OCI-LY1 (cell line): ENCODE results near the gene PSD.

Experiments
- H2AFZ ChIP-seq: fragments of 200-600 bp; sonication (generic), shearing (Covaris generic); 2 replicates; pipeline ENCODE4 v1.6.0; 2014; ENCODE audit warnings: antibody characterized with exemption, mild to moderate bottlenecking, low read length
- H3F3A ChIP-seq: fragments of 200-600 bp; sonication (generic), shearing (Covaris generic); 2 replicates; pipeline ENCODE4 v1.6.0; 2014; ENCODE audit warnings: mild to moderate bottlenecking, antibody characterized with exemption, low read length, moderate library complexity; ENCODE audit not compliant: insufficient read depth
- H3K27ac ChIP-seq: fragments of 200-600 bp; sonication (generic); 2 replicates; pipeline ENCODE4 v1.5.1; 2014; ENCODE audit warnings: low read length, mixed run types, mild to moderate bottlenecking, low read depth; ENCODE audit not compliant: poor library complexity, severe bottlenecking
- H3K27me3 ChIP-seq: fragments of 200-600 bp; sonication (generic); 2 replicates; pipeline ENCODE4 v1.6.0; 2014; ENCODE audit warnings: antibody characterized with exemption, mild to moderate bottlenecking, low read length, moderate library complexity; ENCODE audit not compliant: insufficient read depth
- H3K36me3 ChIP-seq: fragments of 200-600 bp; sonication (generic); 2 replicates; pipeline ENCODE4 v1.6.1; 2014; ENCODE audit warnings: mild to moderate bottlenecking, antibody characterized with exemption, low read length, moderate library complexity, mixed read lengths; ENCODE audit not compliant: insufficient read depth
- H3K4me1 ChIP-seq: fragments of 200-600 bp; sonication (generic); 2 replicates; pipeline ENCODE4 v1.5.1; 2014; ENCODE audit warnings: mild to moderate bottlenecking, low read length, moderate library complexity; ENCODE audit not compliant: insufficient read depth, severe bottlenecking
- H3K4me2 ChIP-seq: fragments of 200-600 bp; sonication (generic), shearing (Covaris generic); 2 replicates; pipeline ENCODE4 v1.6.1; 2014; ENCODE audit warnings: low read length
- H3K4me3 ChIP-seq: fragments of 200-600 bp; sonication (generic); 2 replicates; pipeline ENCODE4 v1.5.1; 2014; ENCODE audit warnings: low read length, low read depth, mild to moderate bottlenecking, mixed read lengths; ENCODE audit not compliant: poor library complexity, severe bottlenecking
- H3K79me2 ChIP-seq: fragments of 200-600 bp; shearing (Covaris generic); 2 replicates; pipeline ENCODE4 v1.6.1; 2016; ENCODE audit warnings: mixed run types, low read length, mixed read lengths; ENCODE audit not compliant: insufficient read depth
- H3K9ac ChIP-seq: fragments of 200-600 bp; sonication (generic), shearing (Covaris generic); 2 replicates; pipeline ENCODE4 v1.6.1; 2014; ENCODE audit warnings: mild to moderate bottlenecking, low read length, mixed read lengths
- H3K9me2 ChIP-seq: fragments of 200-600 bp; sonication (generic), shearing (Covaris generic); 2 replicates; pipeline ENCODE4 v1.6.1; 2014; ENCODE audit warnings: low read depth, mild to moderate bottlenecking, low read length, mixed read lengths
- H3K9me3 ChIP-seq: fragments of 200-600 bp; shearing (Covaris generic); 2 replicates; pipeline ENCODE4 v1.6.1; 2014; ENCODE audit warnings: low read length, mixed read lengths
- H4K20me1 ChIP-seq: fragments of 200-600 bp; sonication (generic), shearing (Covaris generic); 2 replicates; pipeline ENCODE4 v1.6.0; 2016; ENCODE audit warnings: mild to moderate bottlenecking, low read length; ENCODE audit not compliant: insufficient read depth
- EZH2 ChIP-seq: fragments of 200-600 bp; sonication (generic), shearing (Covaris generic); IDR thresholded peaks from 2 replicates; pipeline ENCODE4 v1.8.0; 2017; ENCODE audit warnings: borderline replicate concordance, mixed run types, mild to moderate bottlenecking, antibody characterized with exemption, low read length, moderate library complexity, mixed read lengths
- TF ChIP-seq, protein P1 (sequence below): fragments of 200-600 bp; sonication (generic), shearing (Covaris generic); IDR thresholded peaks from 2 replicates; pipeline ENCODE4 v1.5.1; 2017; ENCODE audit warnings: mild to moderate bottlenecking, antibody characterized with exemption, low read length, moderate library complexity, mixed read lengths

Gene PSD

GRCh38 chr10:102407425-102408130 lies 11.0 kb downstream of the PSD start:
- H3K9ac ChIP-seq = no peak overlapping the region
- H4K20me1 ChIP-seq = no peaks in the 10 kb centered on the region
- TF ChIP-seq EZH2 = no peak
- TF ChIP-seq, protein P1, sequence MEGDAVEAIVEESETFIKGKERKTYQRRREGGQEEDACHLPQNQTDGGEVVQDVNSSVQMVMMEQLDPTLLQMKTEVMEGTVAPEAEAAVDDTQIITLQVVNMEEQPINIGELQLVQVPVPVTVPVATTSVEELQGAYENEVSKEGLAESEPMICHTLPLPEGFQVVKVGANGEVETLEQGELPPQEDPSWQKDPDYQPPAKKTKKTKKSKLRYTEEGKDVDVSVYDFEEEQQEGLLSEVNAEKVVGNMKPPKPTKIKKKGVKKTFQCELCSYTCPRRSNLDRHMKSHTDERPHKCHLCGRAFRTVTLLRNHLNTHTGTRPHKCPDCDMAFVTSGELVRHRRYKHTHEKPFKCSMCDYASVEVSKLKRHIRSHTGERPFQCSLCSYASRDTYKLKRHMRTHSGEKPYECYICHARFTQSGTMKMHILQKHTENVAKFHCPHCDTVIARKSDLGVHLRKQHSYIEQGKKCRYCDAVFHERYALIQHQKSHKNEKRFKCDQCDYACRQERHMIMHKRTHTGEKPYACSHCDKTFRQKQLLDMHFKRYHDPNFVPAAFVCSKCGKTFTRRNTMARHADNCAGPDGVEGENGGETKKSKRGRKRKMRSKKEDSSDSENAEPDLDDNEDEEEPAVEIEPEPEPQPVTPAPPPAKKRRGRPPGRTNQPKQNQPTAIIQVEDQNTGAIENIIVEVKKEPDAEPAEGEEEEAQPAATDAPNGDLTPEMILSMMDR = no peak
- no peaks in the 10 kb centered on the region for H3K27me3 ChIP-seq
- H3K4me1 ChIP-seq = no peaks in the 10 kb centered on the region
- H3K9me3 ChIP-seq = no peaks in the 10 kb centered on the region
- no peak overlapping the region for H3K4me3 ChIP-seq
- no peak overlapping the region for H3K4me2 ChIP-seq
- no peak overlapping the region for H3K27ac ChIP-seq
- H3K79me2 ChIP-seq = no peaks in the 10 kb centered on the region
- H3F3A ChIP-seq = no peaks in the 10 kb centered on the region
- no peaks in the 10 kb centered on the region; the same call in 1 of the 2 replicates for H3K36me3 ChIP-seq
- no peaks in the 10 kb centered on the region for H3K9me2 ChIP-seq
- no peak overlapping the region for H2AFZ ChIP-seq

- Histone ChIP-seq H3K4me1 (no peaks in the 10 kb centered on the region), H3F3A (no peaks in the 10 kb centered on the region), H2AFZ (no peak overlapping the region), H3K9me2 (no peaks in the 10 kb centered on the region), H3K27ac (no peak overlapping the region), H4K20me1 (no peaks in the 10 kb centered on the region), H3K4me2 (no peak overlapping the region), H3K36me3 (no peaks in the 10 kb centered on the region; the same call in 1 of the 2 replicates), H3K4me3 (no peak overlapping the region), H3K9me3 (no peaks in the 10 kb centered on the region), H3K79me2 (no peaks in the 10 kb centered on the region), H3K9ac (no peak overlapping the region), H3K27me3 (no peaks in the 10 kb centered on the region)
- no peak for TF ChIP-seq EZH2
- TF ChIP-seq, protein P1 = no peak
These were observed 11.8 kb downstream of the PSD start for GRCh38 chr10:102406815-102407214.

- H3F3A ChIP-seq = no peaks in the 10 kb centered on the region
- H3K4me2 ChIP-seq = no peak overlapping the region
- no peaks in the 10 kb centered on the region for H3K4me1 ChIP-seq
- H3K27me3 ChIP-seq = no peaks in the 10 kb centered on the region
- no peaks in the 10 kb centered on the region for H3K9me3 ChIP-seq
- H3K9ac ChIP-seq = no peak overlapping the region
- H3K9me2 ChIP-seq = no peaks in the 10 kb centered on the region
- no peaks in the 10 kb centered on the region for H4K20me1 ChIP-seq
- H3K36me3 ChIP-seq = no peaks in the 10 kb centered on the region; the same call in 1 of the 2 replicates
- H3K79me2 ChIP-seq = no peaks in the 10 kb centered on the region
- H2AFZ ChIP-seq = no peak overlapping the region
- no peak overlapping the region for H3K27ac ChIP-seq
- no peak overlapping the region for H3K4me3 ChIP-seq
- TF ChIP-seq, protein P1 = no peak
- no peak for TF ChIP-seq EZH2
These were observed 13.0 kb downstream of the PSD start for GRCh38 chr10:102405632-102406031.
